ENCODE results near the gene YIPF6. TPM values are rescaled to one million over a fixed set of nuclear protein-coding genes. Genes with fewer than 3 reads are reported as not detected.

Gene YIPF6
- 14.5 and 18.5 TPM in 2 replicates for total RNA-seq

GRCh38 chrX:68498508-68499379, at the start of gene YIPF6:
YIPF6 (plus strand) TSS chrX:68499051; CDS start chrX:68499067, 16 bp downstream.

Other genes starting within 250 kb of the YIPF6 start
- gene OPHN1, start 65.6 kb upstream of the YIPF6 start, total RNA-seq: 2.9 and 4.1 TPM in 2 replicates
- gene STARD8, start 148.6 kb downstream of the YIPF6 start, total RNA-seq: 0.98 and 1.7 TPM in 2 replicates